Mucosa of rectum (tissue), 2 donors: Measurements from ENCODE around the gene LRRC4.

ENCODE experiments used
- H3K27ac ChIP-seq, 2 donors: one replicate each; pipeline ENCODE4 v1.7.0; 2013; ENCODE audit warnings: inconsistent platforms in 2 of 2, low read depth in 2 of 2, low read length in 2 of 2
- H3K27me3 ChIP-seq, 2 donors: one replicate each; pipeline ENCODE4 v1.7.0; 2013; ENCODE audit warnings: low read length in 2 of 2; ENCODE audit not compliant: control insufficient read depth in 2 of 2, insufficient read depth in 2 of 2
- H3K36me3 ChIP-seq, 2 donors: one replicate each; pipeline ENCODE4 v1.7.0; 2013; ENCODE audit warnings: low read length in 2 of 2; ENCODE audit not compliant: control insufficient read depth in 2 of 2, insufficient read depth in 2 of 2
- H3K4me1 ChIP-seq, 2 donors: one replicate each; pipeline ENCODE4 v1.7.0; 2013; ENCODE audit warnings: low read length in 2 of 2, mild to moderate bottlenecking in 1 of 2; ENCODE audit not compliant: control insufficient read depth in 2 of 2, insufficient read depth in 2 of 2
- H3K4me3 ChIP-seq, 2 donors: one replicate each; pipeline ENCODE4 v1.7.0; 2013; ENCODE audit warnings: low read length in 2 of 2
- H3K9ac ChIP-seq, 2 donors: one replicate each; pipeline ENCODE4 v1.7.0; 2013; ENCODE audit warnings: low read length in 2 of 2, low read depth in 1 of 2, mild to moderate bottlenecking in 1 of 2
- H3K9me3 ChIP-seq, 2 donors: one replicate each; pipeline ENCODE4 v1.7.0; 2013; ENCODE audit warnings: low read length in 2 of 2; ENCODE audit not compliant: control insufficient read depth in 2 of 2
- donor health status: healthy.
- donor health status: Normal muscosa, but diverticular disease.

The LRRC4 gene

DNA sequence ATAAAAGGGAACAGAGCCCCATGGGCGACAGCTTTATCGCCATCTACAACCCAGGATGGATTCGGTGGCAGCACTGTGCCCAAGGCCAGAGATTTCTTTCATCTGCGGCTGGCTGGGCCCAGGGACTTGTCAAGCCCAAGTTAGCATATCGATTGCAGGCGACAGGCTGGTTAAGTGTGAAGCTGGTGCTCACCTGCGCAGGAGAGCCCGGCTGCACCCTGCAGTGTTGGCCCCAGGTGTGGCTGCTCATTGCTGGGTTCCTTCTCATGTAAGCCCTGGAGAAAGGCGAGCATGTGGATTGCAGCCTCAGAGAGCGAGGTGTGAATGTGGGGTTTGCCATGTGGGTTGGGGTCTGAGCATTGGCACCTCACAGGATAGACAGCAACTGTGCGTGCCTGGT, 40.6 kb upstream of the LRRC4 start:
- Histone ChIP-seq H3K27ac (no peak overlapping the region), H3K4me1 (peaks cover 3 to 4% of the 10 kb centered on the region in 2 donors), H3K9ac (no peak overlapping the region), H3K9me3 (no peaks in the 10 kb centered on the region), H3K4me3 (no peak overlapping the region), H3K36me3 (peaks cover 2 to 14% of the 10 kb centered on the region in 2 donors), H3K27me3 (no peaks in the 10 kb centered on the region)

DNA sequence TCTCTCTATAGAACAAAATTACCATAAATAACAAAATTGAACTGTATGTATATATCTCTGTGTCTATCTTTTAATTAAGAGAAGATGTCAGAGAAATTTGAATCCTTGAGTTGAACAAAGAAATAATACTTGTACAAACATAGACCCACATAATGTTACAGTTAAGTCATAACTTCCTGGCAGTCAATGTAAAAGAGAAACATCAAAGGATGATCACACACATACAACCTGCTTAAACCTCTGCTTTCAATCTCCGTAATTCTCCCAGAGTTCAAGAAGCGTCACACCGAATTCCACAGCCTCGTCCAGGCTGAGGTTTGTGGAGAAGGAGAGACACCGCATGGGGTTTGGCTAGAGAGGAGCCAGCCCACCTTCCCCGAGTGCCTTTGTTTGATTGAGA, 40.1 kb upstream of the LRRC4 start:
- H3K27ac ChIP-seq, result no peak overlapping the region
- H3K27me3 ChIP-seq, result no peaks in the 10 kb centered on the region
- no peaks in the 10 kb centered on the region for H3K9me3 ChIP-seq
- no peaks in the 10 kb centered on the region for H3K4me1 ChIP-seq
- H3K4me3 ChIP-seq, result no peak overlapping the region
- no peak overlapping the region for H3K9ac ChIP-seq
- peaks cover 2 to 11% of the 10 kb centered on the region in 2 donors for H3K36me3 ChIP-seq

DNA sequence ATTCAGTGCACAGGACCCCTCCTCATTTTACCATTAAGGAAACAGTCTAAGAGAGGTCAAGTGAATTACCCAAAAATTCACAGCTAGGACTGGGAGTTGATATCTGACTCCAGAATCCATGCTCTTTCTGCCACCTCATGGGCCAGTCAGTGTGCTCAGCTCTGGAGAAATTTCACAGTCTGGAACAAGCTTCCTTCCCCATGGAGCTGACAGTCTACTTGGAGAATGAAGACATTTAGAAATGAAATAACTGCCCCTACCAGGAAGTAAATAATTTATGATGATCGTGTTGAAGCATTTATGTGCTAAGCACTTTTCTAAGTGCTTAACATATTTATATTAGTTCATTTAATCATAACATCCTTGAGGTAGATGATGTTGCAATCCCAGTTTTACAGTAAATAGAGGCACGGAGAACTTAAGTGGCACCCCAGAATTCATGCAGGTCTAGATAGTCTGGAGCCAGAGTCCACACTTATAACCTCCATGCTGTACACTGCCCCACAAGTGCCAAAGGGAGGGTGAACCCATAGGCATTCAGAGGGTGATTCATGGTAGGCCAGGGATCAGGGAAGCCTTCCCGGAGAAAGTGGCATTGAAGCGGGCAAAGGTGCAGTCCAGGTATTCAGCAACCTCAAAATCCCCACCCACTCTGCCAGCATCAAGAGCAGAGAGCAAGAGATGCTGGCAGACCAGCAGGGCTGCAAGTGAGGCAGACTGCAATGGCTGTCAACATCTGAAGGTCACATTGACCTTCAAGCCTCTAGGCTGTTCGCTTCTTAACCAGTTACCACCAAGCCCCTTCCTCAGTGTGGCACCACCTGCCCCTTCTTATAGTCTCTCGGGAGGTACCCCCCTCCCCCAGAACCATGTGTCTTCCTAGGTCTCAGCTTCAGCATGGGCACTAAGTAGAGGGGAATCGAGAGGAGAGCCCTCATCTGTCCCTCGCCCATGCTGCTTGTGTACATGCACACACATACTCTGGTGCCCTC, 38.4 kb upstream of the LRRC4 start:
- Histone ChIP-seq H3K27ac (no peak overlapping the region), H3K36me3 (peaks cover 2 to 8% of the 10 kb centered on the region in 2 donors), H3K27me3 (no peaks in the 10 kb centered on the region), H3K4me1 (no peaks in the 10 kb centered on the region), H3K4me3 (no peak overlapping the region), H3K9ac (no peak overlapping the region), H3K9me3 (no peaks in the 10 kb centered on the region)

DNA sequence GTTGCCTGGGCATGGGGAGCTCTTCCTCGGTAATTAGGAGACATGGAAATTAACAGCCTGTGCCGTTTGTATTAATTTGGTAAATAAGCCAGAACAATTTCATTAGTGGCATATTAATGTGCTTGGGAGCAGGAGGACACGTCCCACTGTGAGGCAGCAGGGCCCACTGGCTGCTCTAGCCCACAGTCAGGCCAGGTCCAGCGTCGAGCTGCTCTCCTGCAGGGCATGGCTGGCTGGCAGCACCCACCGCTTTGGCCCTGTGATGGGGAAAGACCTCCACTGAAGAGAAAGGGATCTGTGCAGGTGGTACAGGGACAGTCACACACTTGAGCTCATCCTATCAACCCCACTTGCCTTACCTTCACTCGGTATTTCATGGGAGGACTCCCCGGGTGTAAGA, 37.5 kb upstream of the LRRC4 start:
- Histone ChIP-seq H3K27me3 (no peaks in the 10 kb centered on the region), H3K4me3 (no peak overlapping the region), H3K9ac (no peak overlapping the region)

DNA sequence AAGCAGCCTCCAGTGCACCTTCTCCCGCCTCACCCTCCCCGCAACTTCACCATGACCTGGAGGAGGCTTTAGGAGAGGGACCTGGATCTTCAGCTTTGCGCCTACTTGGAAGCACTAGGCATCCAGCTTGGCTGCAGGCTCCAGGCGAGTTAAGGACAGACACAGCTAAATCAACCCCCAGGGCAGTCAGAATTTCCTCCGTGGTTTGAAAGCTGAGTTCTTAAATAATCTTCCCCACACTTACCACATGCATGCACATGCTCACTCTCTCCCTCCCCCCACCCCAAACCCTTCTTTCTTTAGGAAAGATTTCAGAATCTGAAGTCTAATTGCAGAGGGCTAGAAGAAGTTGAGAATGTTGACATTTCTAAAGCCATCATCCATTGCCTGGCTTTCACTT, 36.7 kb upstream of the LRRC4 start:
- no peak overlapping the region for H3K27ac ChIP-seq
- no peaks in the 10 kb centered on the region for H3K4me1 ChIP-seq
- H3K9ac ChIP-seq, result no peak overlapping the region
- H3K4me3 ChIP-seq, result no peak overlapping the region
- no peaks in the 10 kb centered on the region for H3K9me3 ChIP-seq
- peaks cover 0 to 2% of the 10 kb centered on the region in 2 donors for H3K36me3 ChIP-seq
- no peaks in the 10 kb centered on the region for H3K27me3 ChIP-seq

More for the DNA sequence above, 37.5 kb upstream of the LRRC4 start:
- H3K4me1 ChIP-seq, result no peaks in the 10 kb centered on the region
- H3K27ac ChIP-seq, result no peak overlapping the region
- H3K9me3 ChIP-seq, result no peaks in the 10 kb centered on the region
- peaks cover 0 to 2% of the 10 kb centered on the region in 2 donors for H3K36me3 ChIP-seq

DNA sequence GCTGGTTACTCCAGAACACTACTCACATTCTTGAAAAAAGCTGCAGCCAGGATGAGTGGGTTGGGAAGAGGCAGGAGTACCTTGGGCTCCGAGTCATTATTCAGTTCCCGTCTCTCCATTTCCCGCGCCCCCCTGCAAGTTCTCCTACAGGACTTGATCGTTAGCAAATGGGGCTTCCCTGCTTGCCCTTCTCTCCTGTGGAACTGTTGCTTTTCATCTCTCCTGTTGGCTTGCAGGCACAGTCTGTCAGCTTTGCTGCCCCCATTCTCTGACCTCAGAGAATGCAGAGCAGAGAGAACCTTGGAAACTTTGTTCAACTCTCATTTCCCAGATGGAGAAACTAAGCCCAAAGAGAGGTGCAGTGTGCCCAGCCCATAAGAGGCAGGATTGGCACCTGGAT, 35.6 kb upstream of the LRRC4 start:
- no peaks in the 10 kb centered on the region for H3K27me3 ChIP-seq
- H3K27ac ChIP-seq, result no peak overlapping the region
- no peaks in the 10 kb centered on the region for H3K4me1 ChIP-seq
- no peaks in the 10 kb centered on the region for H3K9me3 ChIP-seq
- H3K36me3 ChIP-seq, result no peaks in the 10 kb centered on the region
- H3K4me3 ChIP-seq, result no peak overlapping the region
- H3K9ac ChIP-seq, result no peak overlapping the region

DNA sequence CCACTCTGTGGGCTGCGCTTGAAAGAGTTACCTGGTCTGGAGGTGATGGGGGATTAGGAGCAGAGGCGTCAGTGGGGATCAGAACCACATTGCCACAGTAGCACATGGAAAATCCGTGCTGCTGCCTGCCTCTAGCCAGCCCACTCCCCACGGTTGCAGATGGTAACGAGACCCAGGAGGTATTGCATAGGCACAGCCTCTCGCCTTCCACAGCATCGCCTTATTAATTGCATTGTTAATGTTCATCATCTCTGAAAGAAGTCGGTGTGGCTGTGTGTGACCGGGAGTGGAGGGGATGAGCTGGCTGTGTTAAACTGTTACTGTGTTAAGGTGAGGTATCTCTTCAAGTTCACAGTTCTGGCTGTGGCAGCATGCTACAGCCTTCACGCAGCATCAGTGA, 35.2 kb upstream of the LRRC4 start:
- no peaks in the 10 kb centered on the region for H3K36me3 ChIP-seq

DNA sequence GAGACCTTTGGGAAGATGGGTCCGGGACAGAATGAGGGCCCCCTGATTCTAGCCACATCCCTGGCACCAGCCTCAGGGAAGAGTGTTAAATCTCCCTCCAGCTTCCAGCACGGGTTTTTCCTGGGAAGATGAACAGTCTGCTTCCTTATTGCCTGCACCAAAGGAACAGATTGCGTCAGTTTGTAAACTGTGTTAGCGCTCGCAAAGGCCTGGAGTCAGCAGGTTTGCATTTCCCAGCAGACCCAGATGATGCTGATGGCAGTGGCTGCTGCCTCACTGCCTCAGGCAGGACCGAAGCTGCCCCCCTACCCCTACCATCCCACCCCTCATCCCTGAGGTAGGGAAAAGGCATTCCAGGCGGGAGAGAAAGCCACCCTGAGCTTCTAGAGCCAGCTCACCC, 34.6 kb upstream of the LRRC4 start:
- H3K9ac ChIP-seq, result no peak overlapping the region
- no peaks in the 10 kb centered on the region for H3K4me1 ChIP-seq
- no peak overlapping the region for H3K4me3 ChIP-seq
- H3K9me3 ChIP-seq, result no peaks in the 10 kb centered on the region
- no peak overlapping the region for H3K27ac ChIP-seq
- H3K36me3 ChIP-seq, result no peaks in the 10 kb centered on the region
- H3K27me3 ChIP-seq, result no peaks in the 10 kb centered on the region

More for the DNA sequence above, 35.2 kb upstream of the LRRC4 start:
- H3K27me3 ChIP-seq, result no peaks in the 10 kb centered on the region
- H3K4me1 ChIP-seq, result no peaks in the 10 kb centered on the region
- H3K27ac ChIP-seq, result no peak overlapping the region
- no peak overlapping the region for H3K4me3 ChIP-seq
- H3K9me3 ChIP-seq, result no peaks in the 10 kb centered on the region
- no peak overlapping the region for H3K9ac ChIP-seq

DNA sequence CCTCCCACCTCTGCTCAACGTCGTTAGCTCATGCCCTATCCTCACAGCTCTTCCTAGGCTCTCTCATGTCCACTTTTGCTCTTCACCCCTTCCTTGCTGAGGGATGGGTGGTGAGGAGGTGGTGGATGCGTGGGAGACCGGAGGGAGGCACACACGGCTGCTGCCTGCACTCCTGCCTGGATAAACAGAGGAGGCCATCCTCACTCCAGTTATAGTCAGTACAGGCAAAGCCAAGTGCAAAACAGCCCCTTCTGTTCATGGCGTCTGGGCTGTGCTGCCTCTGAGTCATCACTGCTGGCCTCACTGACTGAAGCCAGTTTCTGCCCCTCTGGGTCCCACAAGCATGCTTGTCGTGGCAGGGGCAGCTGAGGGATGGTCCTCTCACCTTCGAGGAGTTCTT, 31.9 kb upstream of the LRRC4 start:
- Histone ChIP-seq H3K27ac (no peak overlapping the region), H3K36me3 (no peaks in the 10 kb centered on the region), H3K9ac (no peak overlapping the region), H3K9me3 (no peaks in the 10 kb centered on the region), H3K4me3 (no peak overlapping the region), H3K4me1 (no peaks in the 10 kb centered on the region), H3K27me3 (no peaks in the 10 kb centered on the region)

DNA sequence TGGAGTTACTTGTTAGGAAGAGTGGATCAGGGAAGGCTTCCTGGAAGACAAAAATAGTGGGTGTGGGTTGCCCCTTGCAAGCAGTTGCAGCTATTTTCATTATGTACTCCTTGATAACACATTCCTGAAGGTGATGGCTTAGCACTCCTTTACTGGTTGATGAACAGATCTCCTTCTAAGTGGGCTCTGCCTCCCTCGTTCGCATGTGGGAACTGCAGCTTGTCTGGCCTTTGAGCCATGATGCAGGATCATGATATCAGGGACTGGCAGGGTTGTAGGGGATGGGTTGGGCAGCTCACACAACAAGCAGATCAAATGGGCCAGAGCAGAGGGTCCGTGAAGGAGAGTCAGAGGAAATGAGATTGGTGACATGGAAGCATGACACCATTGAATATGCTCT, 28.8 kb upstream of the LRRC4 start:
- Histone ChIP-seq H3K27me3 (no peaks in the 10 kb centered on the region), H3K9ac (no peak overlapping the region), H3K4me1 (no peaks in the 10 kb centered on the region), H3K36me3 (no peaks in the 10 kb centered on the region), H3K9me3 (no peaks in the 10 kb centered on the region), H3K4me3 (no peak overlapping the region), H3K27ac (no peak overlapping the region)
